Measurements from ENCODE around the gene CD160.
A peak's percentile ranks its signal among the peaks of the same experiment; 100 is the strongest.

Gene CD160

DNA sequence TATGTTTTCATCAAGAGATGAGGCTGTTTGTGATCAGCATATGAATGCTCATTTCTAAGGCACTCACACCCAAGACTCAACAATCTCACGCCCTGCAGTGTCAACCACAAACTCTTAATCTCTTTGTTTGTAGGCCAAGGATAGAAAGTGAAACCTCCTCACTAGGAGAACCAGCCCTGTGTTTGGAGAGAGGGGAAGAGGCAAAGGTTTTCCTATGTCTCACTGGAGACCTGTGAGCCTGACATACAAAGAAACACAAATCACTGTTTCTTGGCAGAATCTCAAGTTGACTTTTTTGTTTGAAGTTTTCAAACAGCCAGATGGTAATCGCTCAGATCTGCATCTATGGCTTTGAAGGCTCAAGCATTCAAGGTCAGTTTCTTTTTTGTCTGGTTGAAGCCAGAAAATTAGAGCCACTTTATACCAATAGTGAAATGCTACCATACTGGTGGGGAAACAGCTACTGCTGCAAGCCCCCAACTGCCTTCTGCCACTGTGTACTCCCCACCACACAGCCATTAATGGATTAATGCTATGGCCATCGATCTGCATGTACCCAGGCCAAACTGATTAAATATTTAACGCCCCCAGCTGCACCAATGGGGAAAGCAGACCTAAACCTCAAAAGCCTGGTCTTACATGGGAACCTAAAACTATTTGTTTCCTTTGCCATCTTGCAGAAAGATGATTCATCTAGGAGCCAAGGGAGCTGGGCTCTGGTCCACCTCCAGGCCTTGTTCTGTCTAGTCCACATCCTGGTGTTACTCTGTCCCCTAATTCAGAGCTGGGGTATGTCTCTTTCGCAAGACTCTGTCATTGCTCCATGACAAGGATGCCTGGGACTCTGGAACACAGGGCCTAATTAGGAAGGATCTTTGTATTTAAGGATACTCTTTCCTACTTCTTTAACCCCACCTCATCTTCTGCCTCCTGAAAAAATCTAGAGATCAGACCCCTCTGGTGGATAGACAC, 28.4 kb upstream of the CD160 start:
- peak; percentile 25 for DNase-seq (ENCODE audit: low spot score)
- ChIA-PET CTCF (no interaction called here), POLR2A (ENCODE audit: low non-redundant PET) (no interaction called here)
- peak overlapping the region; percentile 69 for H3K27ac ChIP-seq
- TF ChIP-seq, protein P1, sequence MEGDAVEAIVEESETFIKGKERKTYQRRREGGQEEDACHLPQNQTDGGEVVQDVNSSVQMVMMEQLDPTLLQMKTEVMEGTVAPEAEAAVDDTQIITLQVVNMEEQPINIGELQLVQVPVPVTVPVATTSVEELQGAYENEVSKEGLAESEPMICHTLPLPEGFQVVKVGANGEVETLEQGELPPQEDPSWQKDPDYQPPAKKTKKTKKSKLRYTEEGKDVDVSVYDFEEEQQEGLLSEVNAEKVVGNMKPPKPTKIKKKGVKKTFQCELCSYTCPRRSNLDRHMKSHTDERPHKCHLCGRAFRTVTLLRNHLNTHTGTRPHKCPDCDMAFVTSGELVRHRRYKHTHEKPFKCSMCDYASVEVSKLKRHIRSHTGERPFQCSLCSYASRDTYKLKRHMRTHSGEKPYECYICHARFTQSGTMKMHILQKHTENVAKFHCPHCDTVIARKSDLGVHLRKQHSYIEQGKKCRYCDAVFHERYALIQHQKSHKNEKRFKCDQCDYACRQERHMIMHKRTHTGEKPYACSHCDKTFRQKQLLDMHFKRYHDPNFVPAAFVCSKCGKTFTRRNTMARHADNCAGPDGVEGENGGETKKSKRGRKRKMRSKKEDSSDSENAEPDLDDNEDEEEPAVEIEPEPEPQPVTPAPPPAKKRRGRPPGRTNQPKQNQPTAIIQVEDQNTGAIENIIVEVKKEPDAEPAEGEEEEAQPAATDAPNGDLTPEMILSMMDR (conservative IDR thresholded peaks at IDR 0.05; ENCODE audit: low read depth) = no peak

DNA sequence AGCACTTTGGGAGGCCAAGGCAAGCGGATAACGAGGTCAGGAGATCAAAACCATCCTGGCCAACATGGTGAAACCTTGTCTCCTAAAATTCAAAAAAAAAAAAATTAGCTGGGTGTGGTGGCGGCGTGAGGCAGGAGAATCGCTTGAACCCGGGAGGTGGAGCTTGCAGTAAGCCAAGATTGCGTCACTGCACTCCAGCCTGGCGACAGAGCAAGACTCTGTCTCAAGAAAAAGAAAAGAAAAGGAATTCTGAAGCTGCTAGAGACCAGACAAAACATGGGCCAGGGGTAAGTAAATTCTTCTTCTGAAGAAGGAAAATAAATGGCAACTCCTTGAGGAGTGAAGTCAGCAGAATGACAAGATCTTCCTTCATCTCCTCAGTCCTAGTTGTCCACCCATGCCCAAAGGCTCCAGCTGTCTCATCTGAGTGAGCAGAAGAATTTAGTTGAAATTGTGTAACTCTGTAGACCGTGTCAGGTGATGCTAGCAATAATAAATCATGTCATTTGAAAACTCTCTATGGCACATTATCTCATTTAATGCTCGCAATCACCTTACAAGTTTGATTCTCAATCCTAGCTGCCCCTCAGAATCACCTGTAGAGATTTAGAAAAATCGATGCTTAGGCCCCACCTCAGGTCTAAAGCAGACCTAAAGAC, 26.4 kb upstream of the CD160 start:
- POLR2A ChIA-PET (ENCODE audit: low non-redundant PET) = no interaction called here
- TF ChIP-seq, protein P1 (conservative IDR thresholded peaks at IDR 0.05; ENCODE audit: low read depth) = no peak
- CTCF ChIA-PET = interaction anchor here (0.6 kb wide), 1 partner anchor 28 kb away, joined by 3 read pairs; no protein-coding TSS in a partner anchor
- DNase-seq (ENCODE audit: low spot score) = no peak
- peak overlapping the region; percentile 34; the same call in 1 of the 2 replicates for H3K27ac ChIP-seq

DNA sequence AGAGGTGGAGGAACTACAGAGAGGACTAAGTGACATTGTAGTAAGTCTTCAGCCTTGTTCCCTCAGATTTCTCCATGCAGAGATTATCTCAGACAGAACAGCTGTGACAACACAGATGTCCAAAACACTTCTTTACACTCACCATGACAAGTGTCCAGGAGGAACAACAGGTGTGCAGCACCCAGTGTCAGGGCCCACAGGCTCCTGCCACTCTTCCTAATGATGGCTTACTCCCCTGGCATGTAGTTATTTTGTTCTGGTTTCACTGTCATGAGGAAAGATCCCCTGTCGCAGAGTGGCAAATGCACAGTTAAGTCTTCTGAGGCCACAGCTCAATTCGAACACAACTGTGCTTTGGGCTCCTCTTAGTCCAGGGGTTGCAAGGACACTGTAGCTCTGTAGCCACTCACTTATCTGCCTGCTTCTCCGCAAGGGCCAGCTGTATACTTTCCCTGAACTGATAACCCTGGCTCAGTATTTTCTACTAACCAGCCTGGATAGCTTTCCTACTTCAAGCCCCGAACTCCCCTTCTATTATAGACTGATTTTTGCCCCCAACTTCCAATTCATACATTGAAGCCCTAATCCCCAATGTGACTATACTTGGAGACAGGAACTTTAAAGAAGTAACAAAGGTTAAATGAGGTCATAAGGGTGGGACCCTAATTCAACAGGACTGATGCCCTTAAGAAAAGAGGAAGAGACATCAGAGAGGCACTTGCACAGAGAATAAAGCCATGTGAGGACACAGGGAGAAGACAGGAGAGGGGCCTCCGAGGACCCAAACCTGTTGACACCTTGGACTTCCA, 23.3 kb upstream of the CD160 start:
- H3K27ac ChIP-seq = no peak overlapping the region
- TF ChIP-seq, protein P1 (conservative IDR thresholded peaks at IDR 0.05; ENCODE audit: low read depth) = no peak
- no peak for DNase-seq (ENCODE audit: low spot score)
- POLR2A ChIA-PET (ENCODE audit: low non-redundant PET) = no interaction called here
- CTCF ChIA-PET = no interaction called here

DNA sequence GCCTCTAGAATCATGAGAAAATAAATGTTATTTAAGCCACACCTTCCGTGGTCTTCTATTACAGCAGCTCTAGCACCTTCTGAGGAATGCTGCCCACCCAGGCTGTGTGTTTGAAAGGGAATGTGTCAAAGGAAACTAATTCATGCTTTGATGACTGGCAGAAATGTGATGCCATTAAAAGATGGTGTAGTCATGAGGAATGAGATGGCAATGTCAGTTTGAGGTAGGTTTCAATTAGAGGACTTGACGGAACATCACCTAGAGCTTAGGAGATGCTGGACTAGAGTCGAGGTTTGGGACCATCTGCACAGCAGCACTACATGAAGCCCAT, 22.7 kb upstream of the CD160 start:
- TF ChIP-seq, protein P1 (conservative IDR thresholded peaks at IDR 0.05; ENCODE audit: low read depth) = no peak
- CTCF ChIA-PET = no interaction called here
- no peak overlapping the region for H3K27ac ChIP-seq
- POLR2A ChIA-PET (ENCODE audit: low non-redundant PET) = no interaction called here
- DNase-seq (ENCODE audit: low spot score) = no peak

DNA sequence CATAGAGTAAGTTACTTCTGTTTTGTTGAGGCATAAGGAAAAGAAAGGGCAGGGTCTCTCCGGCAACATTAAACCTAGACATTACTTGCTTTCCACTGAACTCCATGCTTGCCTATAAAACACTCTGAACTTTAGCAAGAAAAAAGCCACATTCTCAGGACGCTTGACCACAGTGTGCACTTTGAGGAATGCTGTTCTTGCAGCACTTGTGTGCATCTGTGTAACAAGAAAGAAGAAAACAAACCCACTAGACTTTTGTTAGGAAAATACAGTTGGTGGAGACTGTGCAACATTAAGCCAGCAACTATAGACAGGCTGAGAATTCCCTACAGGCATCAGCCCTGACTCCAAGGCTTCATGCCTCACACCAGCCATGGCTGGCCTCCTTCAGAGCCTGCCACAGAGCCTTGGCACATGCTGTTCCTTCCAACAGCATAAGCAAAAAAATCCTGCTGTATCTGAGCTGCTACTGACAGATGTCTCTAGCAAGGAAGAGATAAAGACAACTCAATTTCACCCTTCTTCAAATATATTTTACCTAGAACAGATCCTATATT, 17.9 kb upstream of the CD160 start:
- POLR2A ChIA-PET (ENCODE audit: low non-redundant PET) = no interaction called here
- DNase-seq (ENCODE audit: low spot score) = no peak
- TF ChIP-seq, protein P1 (conservative IDR thresholded peaks at IDR 0.05; ENCODE audit: low read depth) = no peak
- CTCF ChIA-PET = no interaction called here
- no peak overlapping the region for H3K27ac ChIP-seq

DNA sequence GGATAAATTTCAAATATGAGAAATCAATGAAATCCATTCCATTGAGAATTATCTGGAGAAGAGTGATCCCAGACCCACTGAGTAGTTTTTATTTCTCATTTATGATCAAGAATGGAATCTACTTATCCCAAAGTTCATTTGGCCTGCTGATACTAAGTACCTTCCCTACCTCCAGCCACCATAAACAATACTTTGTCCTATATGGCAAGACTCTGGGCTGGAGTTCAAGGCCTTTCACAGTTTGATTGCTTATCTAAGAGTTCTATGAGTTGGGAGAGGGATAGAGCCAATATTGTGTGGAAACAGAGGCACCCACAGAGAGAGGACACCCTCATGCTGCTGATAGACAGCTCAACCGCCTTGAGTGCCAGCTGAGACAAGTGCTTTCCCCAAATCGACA, 17.2 kb upstream of the CD160 start:
- ChIA-PET POLR2A (ENCODE audit: low non-redundant PET) (no interaction called here), CTCF (interaction anchor here (1.2 kb wide), 1 partner anchor 20 kb away, joined by 4 read pairs; no protein-coding TSS in a partner anchor)
- H3K27ac ChIP-seq = no peak overlapping the region
- TF ChIP-seq, protein P1 (conservative IDR thresholded peaks at IDR 0.05; ENCODE audit: low read depth) = no peak
- DNase-seq (ENCODE audit: low spot score) = no peak
